Ramos (cell line): ENCODE results near the gene CD68.

Experiments used
- in situ Hi-C: fragments of 300-500 bp; cut with MboI; formaldehyde crosslinking; loops from one replicate; pipeline ENCODE4 v1.14.3; 2022; ENCODE audit warnings: low sequenced_read_pairs; ENCODE audit not compliant: unreplicated experiment

The CD68 gene

DNA sequence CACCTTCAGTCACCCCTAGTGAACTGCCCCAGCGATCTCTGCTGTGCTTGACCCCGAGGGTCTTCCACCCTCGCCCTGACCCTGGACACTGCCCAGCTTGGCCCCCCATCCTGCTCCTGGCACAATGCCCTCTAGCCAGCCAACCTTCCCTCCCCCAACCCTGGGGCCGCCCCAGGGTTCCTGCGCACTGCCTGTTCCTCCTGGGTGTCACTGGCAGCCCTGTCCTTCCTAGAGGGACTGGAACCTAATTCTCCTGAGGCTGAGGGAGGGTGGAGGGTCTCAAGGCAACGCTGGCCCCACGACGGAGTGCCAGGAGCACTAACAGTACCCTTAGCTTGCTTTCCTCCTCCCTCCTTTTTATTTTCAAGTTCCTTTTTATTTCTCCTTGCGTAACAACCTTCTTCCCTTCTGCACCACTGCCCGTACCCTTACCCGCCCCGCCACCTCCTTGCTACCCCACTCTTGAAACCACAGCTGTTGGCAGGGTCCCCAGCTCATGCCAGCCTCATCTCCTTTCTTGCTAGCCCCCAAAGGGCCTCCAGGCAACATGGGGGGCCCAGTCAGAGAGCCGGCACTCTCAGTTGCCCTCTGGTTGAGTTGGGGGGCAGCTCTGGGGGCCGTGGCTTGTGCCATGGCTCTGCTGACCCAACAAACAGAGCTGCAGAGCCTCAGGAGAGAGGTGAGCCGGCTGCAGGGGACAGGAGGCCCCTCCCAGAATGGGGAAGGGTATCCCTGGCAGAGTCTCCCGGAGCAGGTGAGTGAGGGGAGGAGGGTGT lies 20.7 kb upstream of the CD68 start, which contains the start of gene TNFSF13:
TNFSF13 (plus strand) TSS at position 207 of the 776 bp plus-strand sequence; CDS start at position 497, 290 bp downstream.
- in situ Hi-C loops, result no loop called here

DNA sequence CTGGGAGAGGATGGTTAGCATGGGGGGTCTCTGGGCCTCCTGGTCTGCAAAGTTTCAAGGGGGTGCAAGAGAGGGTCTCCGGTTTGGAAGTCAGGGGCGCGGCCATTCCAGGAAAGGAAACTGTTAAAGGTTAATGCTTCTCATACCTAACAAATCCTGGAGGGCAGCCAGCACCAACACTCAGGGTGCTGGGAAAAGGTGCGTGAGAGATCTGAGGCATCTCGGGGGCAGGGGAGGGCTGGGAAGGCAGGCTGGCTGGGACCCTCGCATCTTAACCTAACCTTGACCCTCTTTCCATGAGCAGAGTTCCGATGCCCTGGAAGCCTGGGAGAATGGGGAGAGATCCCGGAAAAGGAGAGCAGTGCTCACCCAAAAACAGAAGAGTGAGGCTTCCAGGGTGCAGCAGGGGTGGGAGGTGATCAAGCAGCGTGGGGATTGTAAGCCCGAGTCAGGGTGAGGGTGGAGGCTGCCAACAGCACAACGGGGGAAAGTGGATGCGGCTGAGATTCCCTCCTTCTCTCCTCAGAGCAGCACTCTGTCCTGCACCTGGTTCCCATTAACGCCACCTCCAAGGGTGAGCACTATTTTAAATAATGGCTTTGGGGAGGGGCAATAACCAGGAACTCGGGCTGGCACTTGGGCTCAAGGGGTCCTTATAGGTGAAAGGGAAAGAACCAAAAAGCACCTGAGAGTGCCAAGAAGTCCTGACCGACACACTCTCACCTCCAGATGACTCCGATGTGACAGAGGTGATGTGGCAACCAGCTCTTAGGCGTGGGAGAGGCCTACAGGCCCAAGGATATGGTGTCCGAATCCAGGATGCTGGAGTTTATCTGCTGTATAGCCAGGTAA lies 19.9 kb upstream of the CD68 start:
- in situ Hi-C loops, result no loop called here

DNA sequence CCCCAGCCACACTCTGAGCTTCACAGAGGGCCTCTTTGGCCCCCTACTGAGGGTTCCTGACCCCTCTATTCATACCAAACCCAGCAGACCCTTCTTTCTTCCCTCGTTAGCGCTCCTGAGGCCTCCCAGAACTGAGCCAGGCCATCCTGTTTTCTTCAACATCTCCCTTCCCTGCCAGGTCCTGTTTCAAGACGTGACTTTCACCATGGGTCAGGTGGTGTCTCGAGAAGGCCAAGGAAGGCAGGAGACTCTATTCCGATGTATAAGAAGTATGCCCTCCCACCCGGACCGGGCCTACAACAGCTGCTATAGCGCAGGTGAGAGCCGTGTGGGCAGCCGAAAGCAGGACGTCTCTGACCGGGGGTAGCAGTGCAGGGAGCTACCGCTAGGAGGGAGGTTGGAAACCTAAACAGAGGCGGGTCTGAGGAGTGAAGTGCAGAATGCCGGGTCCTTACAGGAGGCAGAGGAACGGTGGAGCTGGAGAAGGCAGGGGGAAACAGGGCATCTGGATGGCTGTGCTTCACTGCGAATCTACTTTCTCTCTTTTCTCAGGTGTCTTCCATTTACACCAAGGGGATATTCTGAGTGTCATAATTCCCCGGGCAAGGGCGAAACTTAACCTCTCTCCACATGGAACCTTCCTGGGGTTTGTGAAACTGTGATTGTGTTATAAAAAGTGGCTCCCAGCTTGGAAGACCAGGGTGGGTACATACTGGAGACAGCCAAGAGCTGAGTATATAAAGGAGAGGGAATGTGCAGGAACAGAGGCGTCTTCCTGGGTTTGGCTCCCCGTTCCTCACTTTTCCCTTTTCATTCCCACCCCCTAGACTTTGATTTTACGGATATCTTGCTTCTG lies 19.0 kb upstream of the CD68 start:
- in situ Hi-C loops, result no loop called here

DNA sequence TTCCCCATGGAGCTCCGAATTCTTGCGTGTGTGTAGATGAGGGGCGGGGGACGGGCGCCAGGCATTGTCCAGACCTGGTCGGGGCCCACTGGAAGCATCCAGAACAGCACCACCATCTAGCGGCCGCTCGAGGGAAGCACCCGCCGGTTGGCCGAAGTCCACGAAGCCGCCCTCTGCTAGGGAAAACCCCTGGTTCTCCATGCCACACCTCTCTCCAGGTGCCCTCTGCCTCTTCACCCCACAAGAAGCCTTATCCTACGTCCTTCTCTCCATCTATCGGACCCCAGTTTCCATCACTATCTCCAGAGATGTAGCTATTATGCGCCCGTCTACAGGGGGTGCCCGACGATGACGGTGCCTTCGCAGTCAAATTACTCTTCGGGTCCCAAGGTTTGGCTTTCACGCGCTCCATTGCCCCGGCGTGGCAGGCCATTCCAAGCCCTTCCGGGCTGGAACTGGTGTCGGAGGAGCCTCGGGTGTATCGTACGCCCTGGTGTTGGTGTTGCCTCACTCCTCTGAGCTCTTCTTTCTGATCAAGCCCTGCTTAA lies 18.3 kb upstream of the CD68 start:
- in situ Hi-C loops, result no loop called here

DNA sequence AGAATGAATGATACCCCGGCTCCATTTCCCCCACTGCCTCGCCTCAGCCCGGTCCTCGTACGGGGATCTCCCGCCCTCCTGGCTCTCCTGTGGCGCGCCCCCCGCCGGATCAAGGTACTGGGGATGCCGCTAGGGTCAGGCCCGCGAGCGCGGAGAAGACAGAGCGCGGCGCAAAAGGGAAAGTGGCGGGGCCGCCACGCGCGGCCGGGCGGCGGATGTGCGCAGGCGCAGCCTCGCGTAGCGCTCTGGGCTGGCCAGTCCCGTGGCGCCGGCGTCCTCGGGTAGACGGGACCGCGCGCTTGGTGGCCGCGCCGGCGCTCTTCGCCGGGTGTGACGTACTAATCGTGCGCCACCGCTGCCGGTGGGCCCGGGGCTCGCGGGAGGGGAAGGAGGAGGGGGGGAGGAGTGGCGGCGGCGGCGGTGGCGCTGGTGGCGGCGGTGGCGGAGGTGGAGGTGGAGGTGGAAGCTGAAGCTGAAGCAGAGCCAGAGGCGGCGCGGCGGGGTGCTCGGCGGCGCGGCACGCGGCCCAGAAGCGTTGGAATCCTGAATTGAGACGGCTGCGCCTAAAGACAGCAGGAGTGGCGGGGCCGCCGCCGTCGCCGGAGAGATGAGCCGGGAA lies 17.7 kb upstream of the CD68 start, which contains the start of gene SENP3:
SENP3 (plus strand) TSS at position 331 of the 619 bp plus-strand sequence. CDS start 1,158 bp downstream, outside the sequence.
- in situ Hi-C loops, result no loop called here

DNA sequence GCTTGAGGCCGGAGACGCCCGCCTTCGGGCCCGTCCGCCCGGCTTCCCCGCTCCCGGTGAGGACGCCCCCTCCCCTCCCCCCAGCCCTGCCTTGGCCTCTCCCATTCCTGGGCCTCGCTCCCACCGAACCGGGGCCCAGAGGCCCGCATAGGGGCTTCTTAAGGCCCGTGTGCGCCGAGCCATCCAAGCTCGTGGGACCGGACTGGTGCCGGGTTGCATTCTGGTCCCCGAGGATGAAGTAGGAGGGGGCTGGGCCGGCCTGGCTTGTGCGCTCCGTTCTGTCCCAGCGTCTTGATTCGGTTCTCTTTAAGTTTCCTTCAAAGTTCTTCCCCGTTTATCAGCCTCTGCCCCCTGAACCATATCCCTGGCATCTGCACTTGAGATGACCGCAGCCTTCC lies 17.2 kb upstream of the CD68 start:
- in situ Hi-C loops, result no loop called here

DNA sequence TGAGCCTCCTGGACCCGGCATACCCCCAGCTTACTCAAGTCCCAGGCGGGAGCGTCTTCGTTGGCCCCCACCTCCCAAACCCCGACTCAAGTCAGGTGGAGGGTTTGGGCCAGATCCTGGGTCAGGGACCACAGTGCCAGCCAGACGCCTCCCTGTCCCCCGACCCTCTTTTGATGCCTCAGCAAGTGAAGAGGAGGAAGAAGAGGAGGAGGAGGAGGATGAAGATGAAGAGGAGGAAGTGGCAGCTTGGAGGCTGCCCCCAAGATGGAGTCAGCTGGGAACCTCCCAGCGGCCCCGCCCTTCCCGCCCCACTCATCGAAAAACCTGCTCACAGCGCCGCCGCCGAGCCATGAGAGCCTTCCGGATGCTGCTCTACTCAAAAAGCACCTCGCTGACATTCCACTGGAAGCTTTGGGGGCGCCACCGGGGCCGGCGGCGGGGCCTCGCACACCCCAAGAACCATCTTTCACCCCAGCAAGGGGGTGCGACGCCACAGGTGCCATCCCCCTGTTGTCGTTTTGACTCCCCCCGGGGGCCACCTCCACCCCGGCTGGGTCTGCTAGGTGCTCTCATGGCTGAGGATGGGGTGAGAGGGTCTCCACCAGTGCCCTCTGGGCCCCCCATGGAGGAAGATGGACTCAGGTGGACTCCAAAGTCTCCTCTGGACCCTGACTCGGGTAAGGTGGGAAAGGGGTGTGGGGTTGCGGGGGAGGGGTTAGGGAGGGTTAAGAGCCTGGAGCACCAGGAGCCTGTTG lies 16.1 kb upstream of the CD68 start:
- in situ Hi-C loops, result no loop called here

DNA sequence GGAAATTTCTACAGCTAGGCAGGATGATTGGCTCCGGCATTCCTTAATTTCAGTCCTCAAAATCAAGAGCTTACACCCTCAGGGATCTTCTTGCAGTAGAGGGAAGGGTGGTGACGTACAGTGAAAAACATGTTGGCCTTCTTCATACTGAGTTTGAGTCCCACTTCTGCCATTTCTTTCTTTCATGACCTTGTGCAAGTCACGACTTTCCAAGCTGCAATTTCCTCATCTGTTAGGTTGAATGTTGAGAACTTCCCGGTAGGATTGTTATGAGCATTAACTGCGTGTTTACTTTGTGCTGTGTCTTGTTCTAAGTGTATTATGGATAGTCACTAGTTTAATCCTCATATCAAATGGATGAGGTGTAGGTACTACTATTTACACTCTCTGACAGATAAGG lies 9.9 kb upstream of the CD68 start:
- in situ Hi-C loops, result no loop called here

DNA sequence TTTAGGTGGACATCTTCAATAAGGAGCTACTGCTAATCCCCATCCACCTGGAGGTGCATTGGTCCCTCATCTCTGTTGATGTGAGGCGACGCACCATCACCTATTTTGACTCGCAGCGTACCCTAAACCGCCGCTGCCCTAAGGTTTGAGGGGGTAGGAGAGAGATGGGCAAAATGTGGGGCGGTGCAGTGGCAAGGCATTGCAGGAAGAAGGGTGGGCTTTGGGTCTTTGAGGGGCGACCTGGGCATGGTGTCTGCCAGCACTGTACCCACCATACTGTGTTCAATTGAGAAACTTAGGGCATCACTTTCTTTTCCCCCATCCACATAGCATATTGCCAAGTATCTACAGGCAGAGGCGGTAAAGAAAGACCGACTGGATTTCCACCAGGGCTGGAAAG lies 9.1 kb upstream of the CD68 start:
- in situ Hi-C loops, result no loop called here

DNA sequence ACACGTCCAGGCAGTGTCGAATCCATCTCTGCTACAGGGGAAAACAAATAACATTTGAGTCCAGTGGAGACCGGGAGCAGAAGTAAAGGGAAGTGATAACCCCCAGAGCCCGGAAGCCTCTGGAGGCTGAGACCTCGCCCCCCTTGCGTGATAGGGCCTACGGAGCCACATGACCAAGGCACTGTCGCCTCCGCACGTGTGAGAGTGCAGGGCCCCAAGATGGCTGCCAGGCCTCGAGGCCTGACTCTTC lies 7.2 kb upstream of the CD68 start:
- in situ Hi-C loops, result no loop called here

DNA sequence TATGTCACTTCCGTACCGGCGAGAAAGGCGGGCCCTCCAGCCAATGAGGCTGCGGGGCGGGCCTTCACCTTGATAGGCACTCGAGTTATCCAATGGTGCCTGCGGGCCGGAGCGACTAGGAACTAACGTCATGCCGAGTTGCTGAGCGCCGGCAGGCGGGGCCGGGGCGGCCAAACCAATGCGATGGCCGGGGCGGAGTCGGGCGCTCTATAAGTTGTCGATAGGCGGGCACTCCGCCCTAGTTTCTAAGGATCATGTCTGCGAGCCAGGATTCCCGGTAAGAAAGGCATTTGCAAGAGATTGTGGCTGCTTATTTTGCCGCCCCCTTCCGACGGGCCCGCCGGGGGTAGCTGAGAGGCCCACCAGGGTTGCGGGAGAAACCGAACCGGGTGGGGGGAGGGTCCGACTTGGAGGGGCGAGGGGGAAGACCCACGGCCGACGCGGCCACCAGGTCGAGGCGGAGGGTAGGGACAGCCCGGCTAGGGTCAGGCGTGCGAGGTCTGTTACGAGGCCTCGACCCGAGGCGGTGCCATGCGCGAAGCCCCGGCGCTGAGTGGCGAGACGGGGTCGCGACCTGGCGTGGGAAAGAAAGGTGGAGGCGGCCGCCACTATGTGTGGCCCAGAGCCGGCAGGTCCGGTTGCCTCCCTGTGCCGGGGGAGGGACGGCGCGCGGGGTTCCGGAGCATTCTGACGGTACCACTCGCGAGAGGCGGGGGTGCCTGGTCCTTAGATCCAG lies 6.7 kb upstream of the CD68 start:
- in situ Hi-C loops, result no loop called here

DNA sequence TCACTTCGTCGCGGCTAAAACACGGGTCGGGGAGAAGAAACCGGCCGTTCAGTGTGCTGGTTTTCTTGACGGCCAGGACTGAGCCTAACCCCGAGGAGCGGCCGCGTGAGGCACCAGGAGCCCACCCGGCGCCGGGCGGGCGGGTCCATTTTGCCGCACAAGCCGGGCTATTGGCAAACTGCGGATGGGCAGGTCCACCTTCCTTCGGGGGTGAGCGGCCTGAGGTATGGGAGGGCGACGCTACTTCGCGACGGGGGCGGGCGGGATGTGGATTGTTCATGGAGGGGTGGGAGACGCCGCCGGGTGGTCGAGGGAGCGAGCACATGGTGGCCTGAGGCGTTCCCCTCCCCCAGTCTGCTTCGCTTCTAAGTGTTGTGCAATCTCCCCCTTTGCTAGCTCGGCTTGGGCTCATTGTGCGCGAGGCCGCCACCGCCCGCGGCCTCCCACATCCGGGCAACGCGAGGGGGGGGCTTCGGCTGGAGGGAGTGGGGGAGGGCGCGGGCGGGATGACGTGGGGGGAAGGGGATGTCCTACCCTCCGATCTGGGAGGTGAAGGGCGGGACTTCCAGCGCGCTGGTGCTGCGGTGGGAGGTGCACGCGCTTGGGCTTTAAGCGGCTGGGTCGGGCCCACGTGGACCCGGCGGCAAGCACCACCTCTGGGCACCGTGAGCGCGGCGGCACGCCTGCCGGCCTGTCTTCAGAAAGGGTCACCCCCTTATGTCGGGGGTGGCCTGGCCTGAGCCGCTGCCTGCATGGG lies 5.9 kb upstream of the CD68 start:
- in situ Hi-C loops, result no loop called here

DNA sequence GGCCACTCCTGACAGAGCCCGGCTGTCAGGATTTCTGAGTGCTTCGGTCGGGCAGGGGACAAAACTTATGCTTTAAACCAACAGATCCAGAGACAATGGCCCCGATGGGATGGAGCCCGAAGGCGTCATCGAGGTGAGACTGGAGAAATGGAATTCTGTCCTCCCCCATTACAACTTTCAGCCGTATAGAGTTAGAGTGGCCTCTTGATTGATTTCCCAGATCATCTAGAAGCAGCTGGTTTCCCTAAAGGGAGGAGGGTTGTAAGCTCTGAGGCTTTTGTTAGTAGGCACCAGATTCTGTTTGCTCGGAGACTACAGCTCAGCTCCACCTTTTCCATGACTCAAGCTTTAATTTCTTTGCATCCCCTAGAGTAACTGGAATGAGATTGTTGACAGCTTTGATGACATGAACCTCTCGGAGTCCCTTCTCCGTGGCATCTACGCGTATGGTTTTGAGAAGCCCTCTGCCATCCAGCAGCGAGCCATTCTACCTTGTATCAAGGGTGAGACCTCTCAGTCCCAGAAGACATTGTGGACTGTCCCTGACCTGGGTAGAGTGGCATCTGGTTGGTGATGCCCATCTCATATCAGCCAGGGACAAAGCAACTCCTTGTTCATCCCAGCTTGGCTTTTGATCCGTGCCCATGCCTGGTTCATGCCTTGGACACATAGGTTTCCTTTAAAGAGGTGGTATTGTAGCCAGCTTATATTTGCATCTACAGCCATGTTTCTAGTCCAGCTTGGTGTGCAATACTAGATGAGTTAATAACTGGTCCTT lies 5.1 kb upstream of the CD68 start:
- in situ Hi-C loops, result no loop called here

DNA sequence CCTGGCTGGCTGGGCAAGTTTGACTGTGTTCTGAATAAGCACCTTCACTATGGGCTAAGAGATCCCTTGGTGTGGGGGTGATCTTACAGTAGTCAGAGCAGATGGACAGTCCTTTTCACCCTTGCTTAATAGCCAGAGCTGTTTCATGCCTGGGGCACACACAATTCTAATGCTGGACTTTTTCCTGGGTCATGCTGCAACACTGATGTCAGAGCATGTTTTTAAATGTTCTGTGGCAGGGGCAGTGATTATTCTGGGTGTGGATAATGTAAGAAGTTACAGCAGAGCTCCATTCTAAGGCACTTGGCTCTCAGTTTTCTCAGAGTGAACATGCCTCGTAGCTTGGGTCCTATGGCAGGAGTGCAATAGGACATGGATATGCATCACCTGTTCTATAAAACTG lies 4.0 kb upstream of the CD68 start:
- in situ Hi-C loops, result no loop called here

DNA sequence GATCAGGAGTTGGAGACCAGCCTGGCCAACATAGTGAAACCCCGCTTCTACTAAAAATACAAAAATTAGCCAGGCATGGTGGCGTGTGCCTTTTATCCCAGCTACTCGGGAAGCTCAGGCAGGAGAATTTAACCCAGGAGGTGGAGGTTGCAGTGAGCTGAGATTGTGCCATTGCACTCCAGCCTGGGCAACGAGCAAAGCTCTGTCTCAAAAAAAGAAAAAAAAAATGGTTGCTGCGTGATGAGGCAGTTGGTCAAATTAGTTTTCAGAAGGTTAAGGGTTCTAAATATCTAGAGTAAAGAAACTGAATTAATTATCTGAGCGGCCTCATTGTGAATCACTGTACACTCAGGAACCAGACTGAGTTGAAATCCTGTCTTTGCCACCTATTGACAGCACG lies 3.5 kb upstream of the CD68 start:
- in situ Hi-C loops, result no loop called here

DNA sequence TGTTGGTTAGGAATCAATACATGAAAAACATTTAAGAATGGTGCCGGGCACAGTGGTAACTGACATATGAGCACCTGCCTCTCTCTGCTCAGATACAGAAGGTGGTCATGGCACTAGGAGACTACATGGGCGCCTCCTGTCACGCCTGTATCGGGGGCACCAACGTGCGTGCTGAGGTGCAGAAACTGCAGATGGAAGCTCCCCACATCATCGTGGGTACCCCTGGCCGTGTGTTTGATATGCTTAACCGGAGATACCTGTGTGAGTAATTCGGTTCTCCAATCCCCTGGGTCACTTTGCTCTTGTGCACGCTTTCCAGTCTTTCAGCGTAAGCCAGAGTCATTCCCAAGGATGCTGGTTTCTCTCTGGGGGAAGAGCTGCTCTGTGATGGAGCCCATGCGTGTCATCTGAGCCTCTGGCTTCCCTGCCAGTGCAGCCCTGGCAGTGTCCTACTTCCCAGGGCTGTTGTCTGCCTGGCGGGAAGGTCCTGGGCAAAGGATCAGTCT lies 3.0 kb upstream of the CD68 start:
- in situ Hi-C loops, result no loop called here
